ENCODE data around the gene PTBP3.

DNA sequence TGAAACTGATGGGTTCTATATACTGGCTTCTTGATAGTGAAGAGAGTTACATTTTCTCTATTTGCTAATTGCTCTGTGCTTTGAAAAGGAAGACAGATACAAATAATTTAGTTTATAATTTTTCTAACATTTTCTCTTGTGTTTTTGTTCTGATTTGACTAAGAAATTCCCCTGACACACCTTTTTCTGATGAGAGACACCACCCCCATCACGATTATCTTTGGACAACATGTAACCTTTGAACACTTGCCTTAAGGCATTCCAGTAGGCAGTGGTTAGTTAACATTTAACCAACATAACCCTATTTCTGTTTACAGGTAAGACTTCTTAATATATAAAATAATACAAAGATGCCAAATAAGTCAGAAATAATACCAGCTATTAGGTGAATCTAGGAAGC lies 4.1 kb upstream of the PTBP3 start:
- TF ChIP-seq, protein P1, sequence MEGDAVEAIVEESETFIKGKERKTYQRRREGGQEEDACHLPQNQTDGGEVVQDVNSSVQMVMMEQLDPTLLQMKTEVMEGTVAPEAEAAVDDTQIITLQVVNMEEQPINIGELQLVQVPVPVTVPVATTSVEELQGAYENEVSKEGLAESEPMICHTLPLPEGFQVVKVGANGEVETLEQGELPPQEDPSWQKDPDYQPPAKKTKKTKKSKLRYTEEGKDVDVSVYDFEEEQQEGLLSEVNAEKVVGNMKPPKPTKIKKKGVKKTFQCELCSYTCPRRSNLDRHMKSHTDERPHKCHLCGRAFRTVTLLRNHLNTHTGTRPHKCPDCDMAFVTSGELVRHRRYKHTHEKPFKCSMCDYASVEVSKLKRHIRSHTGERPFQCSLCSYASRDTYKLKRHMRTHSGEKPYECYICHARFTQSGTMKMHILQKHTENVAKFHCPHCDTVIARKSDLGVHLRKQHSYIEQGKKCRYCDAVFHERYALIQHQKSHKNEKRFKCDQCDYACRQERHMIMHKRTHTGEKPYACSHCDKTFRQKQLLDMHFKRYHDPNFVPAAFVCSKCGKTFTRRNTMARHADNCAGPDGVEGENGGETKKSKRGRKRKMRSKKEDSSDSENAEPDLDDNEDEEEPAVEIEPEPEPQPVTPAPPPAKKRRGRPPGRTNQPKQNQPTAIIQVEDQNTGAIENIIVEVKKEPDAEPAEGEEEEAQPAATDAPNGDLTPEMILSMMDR (IDR thresholded peaks at IDR 0.05; ENCODE audit: insufficient read depth, low read depth, low read length) = no peak
- TF ChIP-seq EZH2 (IDR thresholded peaks at IDR 0.05; ENCODE audit: insufficient read depth, low read length) = no peak

Data from astrocyte (in vitro differentiated cells and primary cell).